ENCODE measurements around the gene GABBR1. TPM values are rescaled to one million over a fixed set of nuclear protein-coding genes. Genes with fewer than 3 reads are reported as not detected.

Gene GABBR1
- total RNA-seq, 1 donor from 2014 or later: 9.9 TPM

DNA sequence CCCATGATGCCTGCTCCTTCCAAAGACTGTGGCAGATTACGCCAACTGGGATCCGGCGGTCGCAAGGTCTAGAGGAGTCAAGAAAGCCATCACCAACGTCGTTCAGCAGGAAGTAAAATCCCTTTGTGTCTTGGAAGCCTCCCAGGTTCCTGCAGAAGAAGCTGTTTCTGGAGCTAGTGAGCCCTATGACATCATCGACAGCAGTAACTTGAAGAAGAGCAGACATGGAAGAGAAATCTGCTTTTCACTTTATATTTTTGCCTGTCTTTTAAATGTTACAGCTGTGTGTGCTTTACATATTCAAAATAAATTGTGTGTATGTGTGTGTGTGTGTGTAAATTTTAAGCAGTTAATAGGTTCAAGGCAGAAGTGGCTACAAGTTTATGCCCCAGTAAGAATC is 55.4 kb downstream of the GABBR1 start:
- H3K4me3 ChIP-seq (ENCODE audit: low read length in 3 of 3): no peak overlapping the region
- H3K4me1 ChIP-seq (ENCODE audit: control insufficient read depth in 3 of 3, insufficient read depth in 3 of 3, low read length in 3 of 3): no peaks in the 10 kb centered on the region
- H3K9me3 ChIP-seq (ENCODE audit: control insufficient read depth in 3 of 3, low read length in 3 of 3): no peaks in the 10 kb centered on the region
- no peaks in the 10 kb centered on the region for H3K36me3 ChIP-seq (ENCODE audit: control insufficient read depth in 3 of 3, insufficient read depth in 3 of 3, low read length in 3 of 3)
- peaks cover 5 to 18% (median 12%) of the 10 kb centered on the region in 3 donors for H3K27me3 ChIP-seq (ENCODE audit: control insufficient read depth in 3 of 3, insufficient read depth in 3 of 3, low read length in 3 of 3)
- no peak overlapping the region for H3K9ac ChIP-seq (ENCODE audit: low read depth in 1 of 3, low read length in 3 of 3)
- no peak overlapping the region for H3K27ac ChIP-seq (ENCODE audit: low read depth, low read length)

- no peak overlapping the region for H3K27ac ChIP-seq (ENCODE audit: low read depth, low read length)
- H3K9me3 ChIP-seq (ENCODE audit: control insufficient read depth in 3 of 3, low read length in 3 of 3): no peaks in the 10 kb centered on the region
- no peak overlapping the region for H3K9ac ChIP-seq (ENCODE audit: low read depth in 1 of 3, low read length in 3 of 3)
- H3K4me3 ChIP-seq (ENCODE audit: low read length in 3 of 3): no peak overlapping the region
- H3K36me3 ChIP-seq (ENCODE audit: control insufficient read depth in 3 of 3, insufficient read depth in 3 of 3, low read length in 3 of 3): no peaks in the 10 kb centered on the region
- no peaks in the 10 kb centered on the region for H3K4me1 ChIP-seq (ENCODE audit: control insufficient read depth in 3 of 3, insufficient read depth in 3 of 3, low read length in 3 of 3)
- H3K27me3 ChIP-seq (ENCODE audit: control insufficient read depth in 3 of 3, insufficient read depth in 3 of 3, low read length in 3 of 3): peaks cover 9 to 13% (median 11%) of the 10 kb centered on the region in 3 donors
Measured at GRCh38 chr6:29576056-29576455, 56.9 kb downstream of the GABBR1 start.

DNA sequence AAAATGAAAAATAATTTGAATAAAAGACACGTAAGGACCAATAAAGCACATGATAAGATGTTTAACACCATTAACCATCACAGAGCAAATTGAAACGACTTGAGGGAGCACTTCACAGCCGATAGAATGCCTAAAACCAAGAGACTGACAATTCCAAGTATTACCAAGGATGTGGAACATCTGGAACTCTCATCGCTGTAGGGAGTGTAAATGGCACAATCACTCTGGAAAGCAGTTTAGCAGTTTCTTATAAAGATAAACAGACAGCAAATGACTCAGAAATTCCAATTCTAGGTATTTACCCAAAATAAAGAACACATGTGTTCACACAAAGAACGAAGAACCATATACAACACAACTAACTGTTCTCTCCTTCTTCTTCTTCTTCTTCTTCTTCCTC is 65.0 kb downstream of the GABBR1 start:
- Histone ChIP-seq H3K27ac (ENCODE audit: low read depth, low read length) (no peak overlapping the region), H3K4me3 (ENCODE audit: low read length in 3 of 3) (no peak overlapping the region), H3K9ac (ENCODE audit: low read depth in 1 of 3, low read length in 3 of 3) (no peak overlapping the region), H3K9me3 (ENCODE audit: control insufficient read depth in 3 of 3, low read length in 3 of 3) (peaks cover 0 to 2% (median 0%) of the 10 kb centered on the region in 3 donors), H3K4me1 (ENCODE audit: control insufficient read depth in 3 of 3, insufficient read depth in 3 of 3, low read length in 3 of 3) (no peaks in the 10 kb centered on the region), H3K27me3 (ENCODE audit: control insufficient read depth in 3 of 3, insufficient read depth in 3 of 3, low read length in 3 of 3) (peaks cover 3 to 13% (median 7%) of the 10 kb centered on the region in 3 donors), H3K36me3 (ENCODE audit: control insufficient read depth in 3 of 3, insufficient read depth in 3 of 3, low read length in 3 of 3) (no peaks in the 10 kb centered on the region)

GRCh38 chr6:29567541-29567940 is 65.4 kb downstream of the GABBR1 start:
- no peaks in the 10 kb centered on the region for H3K4me1 ChIP-seq (ENCODE audit: control insufficient read depth in 3 of 3, insufficient read depth in 3 of 3, low read length in 3 of 3)
- no peak overlapping the region for H3K4me3 ChIP-seq (ENCODE audit: low read length in 3 of 3)
- H3K9ac ChIP-seq (ENCODE audit: low read depth in 1 of 3, low read length in 3 of 3): no peak overlapping the region
- no peak overlapping the region for H3K27ac ChIP-seq (ENCODE audit: low read depth, low read length)
- peaks cover 0 to 2% (median 0%) of the 10 kb centered on the region in 3 donors for H3K9me3 ChIP-seq (ENCODE audit: control insufficient read depth in 3 of 3, low read length in 3 of 3)
- peaks cover 3 to 13% (median 7%) of the 10 kb centered on the region in 3 donors for H3K27me3 ChIP-seq (ENCODE audit: control insufficient read depth in 3 of 3, insufficient read depth in 3 of 3, low read length in 3 of 3)
- no peaks in the 10 kb centered on the region for H3K36me3 ChIP-seq (ENCODE audit: control insufficient read depth in 3 of 3, insufficient read depth in 3 of 3, low read length in 3 of 3)

DNA sequence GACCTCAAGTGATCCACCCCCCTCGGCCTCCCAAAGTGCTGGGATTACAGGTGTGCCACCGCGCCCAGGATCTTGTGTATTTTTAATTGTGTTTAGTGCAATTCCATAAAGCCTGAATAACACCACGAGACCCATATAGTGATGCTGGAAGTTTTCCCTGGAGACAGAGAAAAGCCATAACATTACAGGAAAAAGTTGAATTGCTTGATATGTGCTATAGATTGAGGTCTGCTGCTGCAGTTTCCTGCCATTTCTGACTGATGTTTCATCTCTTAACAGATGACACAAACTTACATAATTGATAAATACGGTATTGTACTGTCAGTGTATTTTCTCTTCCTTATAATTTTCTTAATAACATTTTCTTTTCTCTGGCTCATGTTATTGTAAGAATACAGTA is 66.1 kb downstream of the GABBR1 start:
- no peaks in the 10 kb centered on the region for H3K36me3 ChIP-seq (ENCODE audit: control insufficient read depth in 3 of 3, insufficient read depth in 3 of 3, low read length in 3 of 3)
- H3K27me3 ChIP-seq (ENCODE audit: control insufficient read depth in 3 of 3, insufficient read depth in 3 of 3, low read length in 3 of 3): peaks cover 0 to 9% (median 4%) of the 10 kb centered on the region in 3 donors
- H3K4me1 ChIP-seq (ENCODE audit: control insufficient read depth in 3 of 3, insufficient read depth in 3 of 3, low read length in 3 of 3): no peaks in the 10 kb centered on the region
- no peak overlapping the region for H3K4me3 ChIP-seq (ENCODE audit: low read length in 3 of 3)
- H3K27ac ChIP-seq (ENCODE audit: low read depth, low read length): no peak overlapping the region
- H3K9ac ChIP-seq (ENCODE audit: low read depth in 1 of 3, low read length in 3 of 3): no peak overlapping the region
- peaks cover 0 to 2% (median 0%) of the 10 kb centered on the region in 3 donors for H3K9me3 ChIP-seq (ENCODE audit: control insufficient read depth in 3 of 3, low read length in 3 of 3)

GRCh38 chr6:29564875-29565274 is 68.1 kb downstream of the GABBR1 start:
- no peak overlapping the region for H3K9ac ChIP-seq (ENCODE audit: low read depth in 1 of 3, low read length in 3 of 3)
- no peak overlapping the region for H3K4me3 ChIP-seq (ENCODE audit: low read length in 3 of 3)
- H3K27ac ChIP-seq (ENCODE audit: low read depth, low read length): no peak overlapping the region
- H3K4me1 ChIP-seq (ENCODE audit: control insufficient read depth in 3 of 3, insufficient read depth in 3 of 3, low read length in 3 of 3): no peaks in the 10 kb centered on the region
- H3K9me3 ChIP-seq (ENCODE audit: control insufficient read depth in 3 of 3, low read length in 3 of 3): peaks cover 0 to 2% (median 0%) of the 10 kb centered on the region in 3 donors
- peaks cover 0 to 8% (median 4%) of the 10 kb centered on the region in 3 donors for H3K27me3 ChIP-seq (ENCODE audit: control insufficient read depth in 3 of 3, insufficient read depth in 3 of 3, low read length in 3 of 3)
- H3K36me3 ChIP-seq (ENCODE audit: control insufficient read depth in 3 of 3, insufficient read depth in 3 of 3, low read length in 3 of 3): no peaks in the 10 kb centered on the region

GRCh38 chr6:29563435-29563965 is 69.5 kb downstream of the GABBR1 start:
- Histone ChIP-seq H3K9me3 (ENCODE audit: control insufficient read depth in 3 of 3, low read length in 3 of 3) (peaks cover 0 to 2% (median 0%) of the 10 kb centered on the region in 3 donors), H3K9ac (ENCODE audit: low read depth in 1 of 3, low read length in 3 of 3) (no peak overlapping the region), H3K27me3 (ENCODE audit: control insufficient read depth in 3 of 3, insufficient read depth in 3 of 3, low read length in 3 of 3) (peaks cover 0 to 4% (median 4%) of the 10 kb centered on the region in 3 donors), H3K4me3 (ENCODE audit: low read length in 3 of 3) (no peak overlapping the region), H3K4me1 (ENCODE audit: control insufficient read depth in 3 of 3, insufficient read depth in 3 of 3, low read length in 3 of 3) (no peaks in the 10 kb centered on the region), H3K36me3 (ENCODE audit: control insufficient read depth in 3 of 3, insufficient read depth in 3 of 3, low read length in 3 of 3) (no peaks in the 10 kb centered on the region), H3K27ac (ENCODE audit: low read depth, low read length) (no peak overlapping the region)

DNA sequence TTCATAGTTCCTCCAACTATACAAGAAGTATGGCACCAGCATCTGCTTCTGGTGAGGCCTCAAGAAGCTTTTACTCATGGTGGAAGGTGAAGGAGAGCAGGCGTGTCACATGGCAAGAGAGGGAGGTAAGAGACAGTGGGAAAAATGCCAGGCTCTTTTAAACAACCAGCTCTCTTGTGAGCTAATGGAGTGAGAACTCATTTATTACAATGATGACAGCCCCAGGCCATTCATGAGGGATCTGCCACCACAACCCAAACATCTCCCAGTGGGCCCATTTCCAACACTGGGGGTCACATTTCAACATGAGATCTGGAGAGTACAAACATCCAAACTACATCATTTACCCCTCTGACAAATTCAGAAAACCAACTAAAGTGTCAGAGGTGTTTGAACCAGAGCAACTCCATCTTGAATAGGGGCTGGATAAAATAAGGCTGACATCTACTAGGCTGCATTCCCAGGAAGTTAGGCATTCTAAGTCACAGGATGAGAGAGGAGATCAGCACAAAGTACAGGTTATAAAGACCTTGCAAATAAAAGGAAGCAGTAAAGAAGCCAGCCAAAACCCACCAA is 71.3 kb downstream of the GABBR1 start:
- Histone ChIP-seq H3K9ac (ENCODE audit: low read depth in 1 of 3, low read length in 3 of 3) (no peak overlapping the region), H3K9me3 (ENCODE audit: control insufficient read depth in 3 of 3, low read length in 3 of 3) (no peaks in the 10 kb centered on the region), H3K4me1 (ENCODE audit: control insufficient read depth in 3 of 3, insufficient read depth in 3 of 3, low read length in 3 of 3) (no peaks in the 10 kb centered on the region), H3K27ac (ENCODE audit: low read depth, low read length) (no peak overlapping the region), H3K27me3 (ENCODE audit: control insufficient read depth in 3 of 3, insufficient read depth in 3 of 3, low read length in 3 of 3) (peaks cover 0 to 4% (median 4%) of the 10 kb centered on the region in 3 donors), H3K36me3 (ENCODE audit: control insufficient read depth in 3 of 3, insufficient read depth in 3 of 3, low read length in 3 of 3) (no peaks in the 10 kb centered on the region), H3K4me3 (ENCODE audit: low read length in 3 of 3) (no peak overlapping the region)

DNA sequence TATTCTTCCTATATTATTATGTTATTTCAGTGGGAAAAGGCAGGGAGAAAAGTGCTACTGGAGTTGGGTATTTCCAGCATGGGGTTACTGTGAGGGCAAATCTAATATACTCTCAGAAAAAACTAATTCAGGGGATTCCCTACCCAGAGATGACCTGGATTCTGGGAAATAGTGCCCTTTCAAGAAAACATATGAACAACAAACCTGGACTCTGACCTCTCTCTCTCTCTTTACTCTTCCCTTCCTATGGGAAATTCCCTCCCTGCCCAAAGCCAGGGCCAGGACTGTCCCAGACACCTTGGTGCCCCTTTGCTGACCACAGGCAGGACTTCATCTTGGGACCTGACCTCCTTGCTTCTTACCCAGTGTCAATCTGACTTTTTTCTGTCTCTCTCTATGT is 71.9 kb downstream of the GABBR1 start:
- H3K4me1 ChIP-seq (ENCODE audit: control insufficient read depth in 3 of 3, insufficient read depth in 3 of 3, low read length in 3 of 3): no peaks in the 10 kb centered on the region
- no peaks in the 10 kb centered on the region for H3K36me3 ChIP-seq (ENCODE audit: control insufficient read depth in 3 of 3, insufficient read depth in 3 of 3, low read length in 3 of 3)
- no peak overlapping the region for H3K4me3 ChIP-seq (ENCODE audit: low read length in 3 of 3)
- H3K9me3 ChIP-seq (ENCODE audit: control insufficient read depth in 3 of 3, low read length in 3 of 3): no peaks in the 10 kb centered on the region
- no peak overlapping the region for H3K9ac ChIP-seq (ENCODE audit: low read depth in 1 of 3, low read length in 3 of 3)
- H3K27ac ChIP-seq (ENCODE audit: low read depth, low read length): no peak overlapping the region
- H3K27me3 ChIP-seq (ENCODE audit: control insufficient read depth in 3 of 3, insufficient read depth in 3 of 3, low read length in 3 of 3): peaks cover 3 to 10% (median 9%) of the 10 kb centered on the region in 3 donors

- Histone ChIP-seq H3K4me1 (ENCODE audit: control insufficient read depth in 3 of 3, insufficient read depth in 3 of 3, low read length in 3 of 3) (no peaks in the 10 kb centered on the region), H3K9me3 (ENCODE audit: control insufficient read depth in 3 of 3, low read length in 3 of 3) (no peaks in the 10 kb centered on the region), H3K9ac (ENCODE audit: low read depth in 1 of 3, low read length in 3 of 3) (no peak within 1 kb of the TSS), H3K4me3 (ENCODE audit: low read length in 3 of 3) (no peak within 1 kb of the TSS), H3K27ac (ENCODE audit: low read depth, low read length) (no peak within 1 kb of the TSS), H3K27me3 (ENCODE audit: control insufficient read depth in 3 of 3, insufficient read depth in 3 of 3, low read length in 3 of 3) (peaks cover 15 to 16% (median 16%) of the 10 kb centered on the region in 3 donors), H3K36me3 (ENCODE audit: control insufficient read depth in 3 of 3, insufficient read depth in 3 of 3, low read length in 3 of 3) (no peaks in the 10 kb centered on the region)
Measured at GRCh38 chr6:29559524-29560287, 73.3 kb downstream of the GABBR1 start, which contains the start of gene UBD. Gene UBD (minus strand): TSS chr6:29559732. CDS start chr6:29559701, 31 bp downstream.

All from skeletal muscle tissue (tissue), 4 donors.